GM06990 (cell line): ENCODE measurements around the gene NOL9.

Experiments used
- DNase-seq: peaks from one replicate; pipeline ENCODE4 v3.0.0-alpha.2; 2011; ENCODE audit not compliant: insufficient read length; ENCODE audit errors: extremely low read depth
- H3K27me3 ChIP-seq: replicated peaks from 2 replicates; pipeline ENCODE4 v1.6.0; 2011; ENCODE audit warnings: low read length; ENCODE audit not compliant: control insufficient read depth, insufficient read depth
- H3K36me3 ChIP-seq: 2 replicates; pipeline ENCODE4 v1.5.1; 2011; ENCODE audit warnings: low read length; ENCODE audit not compliant: control insufficient read depth, insufficient read depth
- H3K4me3 ChIP-seq: replicated peaks from 2 replicates; pipeline ENCODE4 v1.5.1; 2011; ENCODE audit warnings: low read depth, mild to moderate bottlenecking, control low read depth, low read length
- TF ChIP-seq, protein P1 (sequence below): IDR thresholded peaks from 2 replicates; pipeline ENCODE4 v1.5.1; 2011; ENCODE audit warnings: low read length, control low read depth, mild to moderate bottlenecking, inconsistent platforms; ENCODE audit not compliant: insufficient read depth, poor library complexity, severe bottlenecking

NOL9 gene

DNA sequence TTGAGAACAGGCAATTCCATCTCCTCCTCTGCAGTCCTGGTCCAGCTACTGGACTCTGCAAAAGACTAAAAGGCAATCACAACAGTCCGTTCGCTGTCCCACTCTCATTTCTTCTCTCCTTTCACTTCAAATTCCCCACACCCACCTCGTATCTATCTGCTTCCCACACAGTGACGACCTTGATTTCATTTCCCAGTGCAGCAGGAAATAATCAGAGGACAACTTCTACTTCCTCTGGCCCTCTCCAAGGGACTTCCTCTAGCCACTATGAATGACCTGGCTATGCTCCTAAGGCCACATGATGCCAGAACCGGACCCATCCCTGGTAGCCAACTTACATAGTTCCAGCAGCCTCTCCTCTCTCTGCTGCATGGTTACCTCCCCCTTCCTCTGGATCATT, 8.0 kb downstream of the NOL9 start:
- TF ChIP-seq, protein P1, sequence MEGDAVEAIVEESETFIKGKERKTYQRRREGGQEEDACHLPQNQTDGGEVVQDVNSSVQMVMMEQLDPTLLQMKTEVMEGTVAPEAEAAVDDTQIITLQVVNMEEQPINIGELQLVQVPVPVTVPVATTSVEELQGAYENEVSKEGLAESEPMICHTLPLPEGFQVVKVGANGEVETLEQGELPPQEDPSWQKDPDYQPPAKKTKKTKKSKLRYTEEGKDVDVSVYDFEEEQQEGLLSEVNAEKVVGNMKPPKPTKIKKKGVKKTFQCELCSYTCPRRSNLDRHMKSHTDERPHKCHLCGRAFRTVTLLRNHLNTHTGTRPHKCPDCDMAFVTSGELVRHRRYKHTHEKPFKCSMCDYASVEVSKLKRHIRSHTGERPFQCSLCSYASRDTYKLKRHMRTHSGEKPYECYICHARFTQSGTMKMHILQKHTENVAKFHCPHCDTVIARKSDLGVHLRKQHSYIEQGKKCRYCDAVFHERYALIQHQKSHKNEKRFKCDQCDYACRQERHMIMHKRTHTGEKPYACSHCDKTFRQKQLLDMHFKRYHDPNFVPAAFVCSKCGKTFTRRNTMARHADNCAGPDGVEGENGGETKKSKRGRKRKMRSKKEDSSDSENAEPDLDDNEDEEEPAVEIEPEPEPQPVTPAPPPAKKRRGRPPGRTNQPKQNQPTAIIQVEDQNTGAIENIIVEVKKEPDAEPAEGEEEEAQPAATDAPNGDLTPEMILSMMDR = no peak
- Histone ChIP-seq H3K27me3 (no peaks in the 10 kb centered on the region), H3K4me3 (no peak overlapping the region), H3K36me3 (peaks cover 19% of the 10 kb centered on the region)
- no peak for DNase-seq

DNA sequence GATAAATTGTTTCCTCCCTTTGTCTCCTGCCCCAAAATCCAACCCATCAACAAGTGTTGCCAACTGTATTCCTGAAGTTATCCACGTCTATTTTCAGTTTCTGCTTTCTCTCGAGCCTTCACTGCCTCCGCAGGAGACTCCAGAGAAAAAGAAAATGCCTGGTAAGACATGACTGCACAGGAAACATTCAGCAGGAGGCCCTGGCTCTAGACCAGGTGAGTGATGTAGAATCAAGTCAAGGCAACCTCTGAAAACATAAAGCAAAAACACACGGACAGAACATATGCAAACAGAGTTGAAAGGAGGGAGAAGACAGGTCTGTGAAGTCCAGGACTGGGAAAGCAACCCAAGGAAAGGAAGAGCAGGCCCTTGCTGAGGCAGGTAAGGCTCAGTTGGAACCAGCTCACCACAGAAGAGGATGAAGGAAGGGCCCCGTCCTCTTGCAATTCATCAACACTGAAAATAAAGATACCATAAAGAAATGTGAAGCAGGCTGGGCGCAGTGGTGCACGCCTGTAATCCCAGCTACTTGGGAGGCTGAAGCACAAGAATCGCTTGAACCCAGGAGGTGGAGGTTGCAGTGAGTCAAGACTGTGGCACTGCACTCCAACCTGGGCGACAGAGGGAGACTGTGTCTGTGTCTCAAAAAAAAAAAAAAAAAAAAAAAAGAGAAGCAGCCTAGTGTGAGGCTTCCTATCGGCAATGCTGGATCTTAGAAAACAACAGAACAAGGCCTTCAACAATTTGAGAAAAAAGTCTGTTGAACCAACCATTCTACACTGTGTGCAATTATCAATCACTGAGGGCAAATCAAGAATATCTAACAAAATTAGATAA, 8.8 kb downstream of the NOL9 start:
- DNase-seq = no peak
- no peaks in the 10 kb centered on the region for H3K27me3 ChIP-seq
- H3K4me3 ChIP-seq = no peak overlapping the region
- H3K36me3 ChIP-seq = peaks cover 17% of the 10 kb centered on the region
- TF ChIP-seq, protein P1 = no peak

DNA sequence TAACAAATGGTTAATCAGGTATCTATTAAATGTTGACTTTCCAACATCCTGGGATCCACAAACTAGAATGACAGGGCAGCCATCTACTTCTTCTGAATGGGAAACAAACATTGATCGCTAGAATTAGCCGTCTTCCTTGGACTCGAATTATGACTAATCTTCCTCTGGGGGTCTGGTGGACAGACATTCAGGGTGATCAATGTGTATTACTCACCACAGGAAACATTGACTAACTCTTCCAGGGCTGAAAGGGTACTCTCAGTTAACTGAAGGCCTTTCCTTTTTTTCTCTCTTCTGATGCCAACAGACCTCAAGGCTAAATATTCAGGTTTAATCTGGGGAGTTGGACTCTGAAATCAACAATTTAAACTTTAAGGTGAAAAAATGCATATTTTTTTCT, 9.5 kb downstream of the NOL9 start:
- TF ChIP-seq, protein P1 = no peak
- H3K36me3 ChIP-seq = peaks cover 14% of the 10 kb centered on the region
- DNase-seq = no peak
- H3K4me3 ChIP-seq = no peak overlapping the region
- no peaks in the 10 kb centered on the region for H3K27me3 ChIP-seq

DNA sequence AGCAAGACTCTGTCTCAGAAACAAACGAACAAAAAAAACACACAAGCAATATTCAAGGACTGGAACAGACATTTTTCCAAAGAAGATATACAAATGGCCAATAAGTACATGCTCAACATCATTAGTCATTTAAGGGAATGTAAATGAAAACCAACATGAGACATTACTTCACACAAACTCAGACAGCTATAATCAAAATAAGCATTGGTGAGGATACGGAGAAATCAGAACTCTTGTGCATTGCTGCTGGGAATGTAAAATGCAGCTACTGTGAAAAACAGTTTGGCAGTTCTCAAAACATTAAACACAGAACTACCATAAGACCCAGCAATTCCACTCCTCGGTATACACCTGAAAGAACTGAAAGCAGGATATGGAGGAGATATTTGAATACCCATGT, 15.4 kb downstream of the NOL9 start:
- Histone ChIP-seq H3K36me3 (peaks cover 4% of the 10 kb centered on the region), H3K27me3 (no peaks in the 10 kb centered on the region), H3K4me3 (no peak overlapping the region)
- no peak for DNase-seq
- TF ChIP-seq, protein P1 = no peak

DNA sequence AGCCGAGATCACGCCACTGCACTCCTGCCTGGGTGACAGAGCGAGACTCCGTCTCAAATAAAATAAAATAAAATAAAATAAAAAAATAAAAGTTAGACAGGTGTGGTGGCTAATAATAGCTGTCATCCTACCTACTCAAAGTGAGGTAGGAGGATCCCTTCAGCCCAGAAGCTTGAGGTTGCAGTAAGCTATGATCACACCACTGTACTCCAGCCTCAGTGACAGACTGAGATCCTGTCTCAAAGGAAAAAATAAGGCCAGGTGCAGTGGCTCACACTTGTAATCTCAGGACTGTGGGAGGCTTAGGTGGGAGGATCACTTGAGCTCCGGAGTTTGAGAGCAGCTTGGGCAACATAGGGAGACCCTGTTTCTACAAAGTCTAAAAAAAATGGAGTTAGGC, 18.0 kb downstream of the NOL9 start:
- TF ChIP-seq, protein P1 = no peak
- Histone ChIP-seq H3K4me3 (no peak overlapping the region), H3K27me3 (no peaks in the 10 kb centered on the region), H3K36me3 (peaks cover 11% of the 10 kb centered on the region)
- no peak for DNase-seq
